D721Med (cell line): Measurements from ENCODE around the gene GSTO1.

Experiments
- DNase-seq: peaks from one replicate; pipeline ENCODE4 v3.0.0; 2011; ENCODE audit warnings: low spot score; ENCODE audit not compliant: insufficient read length
- FAIRE-seq: peaks from 2 replicates; lab custom pipeline; 2011; peaks lifted over from hg19 to GRCh38; lab: Jason Lieb, UNC
- CTCF ChIP-seq: IDR thresholded peaks from 2 replicates; pipeline ENCODE4 v1.5.1; 2012; ENCODE audit warnings: mild to moderate bottlenecking, control low read depth; ENCODE audit not compliant: insufficient read depth; ENCODE audit errors: missing control alignments

The GSTO1 gene

GRCh38 chr10:104254493-104255310, at the start of gene GSTO1:
Gene GSTO1 (plus strand): TSS chr10:104254892. CDS start chr10:104254929, 37 bp downstream.
- no peak for TF ChIP-seq CTCF
- FAIRE-seq: no peak
- no peak for DNase-seq

GRCh38 chr10:104208730-104209129, 46.0 kb upstream of the GSTO1 start:
- DNase-seq (no peak), FAIRE-seq (no peak)
- TF ChIP-seq CTCF: no peak

GRCh38 chr10:104209575-104210198, 45.0 kb upstream of the GSTO1 start:
- FAIRE-seq (peak; percentile 53), DNase-seq (no peak)

GRCh38 chr10:104216631-104217030, 38.1 kb upstream of the GSTO1 start:
- no peak for FAIRE-seq
- DNase-seq: no peak
- no peak for TF ChIP-seq CTCF

More at GRCh38 chr10:104209575-104210198, 45.0 kb upstream of the GSTO1 start:
- peak; percentile 59 for TF ChIP-seq CTCF

GRCh38 chr10:104218751-104219150, 35.9 kb upstream of the GSTO1 start:
- FAIRE-seq: no peak
- DNase-seq: no peak

GRCh38 chr10:104220522-104220921, 34.2 kb upstream of the GSTO1 start:
- DNase-seq (no peak), FAIRE-seq (no peak)
- TF ChIP-seq CTCF: no peak

More at GRCh38 chr10:104218751-104219150, 35.9 kb upstream of the GSTO1 start:
- no peak for TF ChIP-seq CTCF

- TF ChIP-seq CTCF: no peak
- DNase-seq (no peak), FAIRE-seq (no peak)
These were observed 31.4 kb upstream of the GSTO1 start for GRCh38 chr10:104223304-104223703.
